Measurements from ENCODE around the gene PLXNA4.

- TF ChIP-seq CTCF (IDR thresholded peaks at IDR 0.05; ENCODE audit: insufficient read depth, low read length, poor library complexity, severe bottlenecking) = no peak
- no peak for TF ChIP-seq EZH2phosphoT487 (conservative IDR thresholded peaks at IDR 0.05; ENCODE audit: low read length)
Observed at GRCh38 chr7:132226957-132227290, 349.3 kb downstream of the PLXNA4 start.
